HCT116 (cell line): ENCODE results near the gene KRT2.

ENCODE experiments used
- EZH2 ChIP-seq: fragments of 200-600 bp; sonication (generic); IDR thresholded peaks from 2 replicates; pipeline ENCODE4 v1.6.1; 2017; ENCODE audit warnings: antibody characterized with exemption, mixed run types
- RAD21 ChIP-seq: IDR thresholded peaks from 2 replicates; pipeline ENCODE4 v1.6.1; 2012; ENCODE audit warnings: low read depth, mild to moderate bottlenecking
- SRF ChIP-seq: IDR thresholded peaks from 2 replicates; pipeline ENCODE4 v1.6.1; 2012; ENCODE audit warnings: low read depth
- YY1 ChIP-seq: IDR thresholded peaks from 2 replicates; pipeline ENCODE4 v1.6.1; 2011; ENCODE audit warnings: low read length, low read depth, moderate library complexity, mild to moderate bottlenecking; ENCODE audit not compliant: insufficient replicate concordance; ENCODE audit errors: extremely low read depth
- TF ChIP-seq, protein P1 (sequence below), 3 experiments: fragments of 200-600 bp in 1 of 3; sonication (generic) in 1 of 3; IDR thresholded peaks in 2 of 3; conservative IDR thresholded peaks in 1 of 3; 2 replicates each; pipeline ENCODE4 v1.5.1; 2012 to 2017; ENCODE audit warnings: low read depth in 2 of 3, low read length in 2 of 3, antibody characterized with exemption in 1 of 3, borderline replicate concordance in 1 of 3, control low read depth in 1 of 3, mild to moderate bottlenecking in 1 of 3, mixed read lengths in 1 of 3, mixed run types in 1 of 3, moderate library complexity in 1 of 3; ENCODE audit not compliant: insufficient read depth in 1 of 3

DNA sequence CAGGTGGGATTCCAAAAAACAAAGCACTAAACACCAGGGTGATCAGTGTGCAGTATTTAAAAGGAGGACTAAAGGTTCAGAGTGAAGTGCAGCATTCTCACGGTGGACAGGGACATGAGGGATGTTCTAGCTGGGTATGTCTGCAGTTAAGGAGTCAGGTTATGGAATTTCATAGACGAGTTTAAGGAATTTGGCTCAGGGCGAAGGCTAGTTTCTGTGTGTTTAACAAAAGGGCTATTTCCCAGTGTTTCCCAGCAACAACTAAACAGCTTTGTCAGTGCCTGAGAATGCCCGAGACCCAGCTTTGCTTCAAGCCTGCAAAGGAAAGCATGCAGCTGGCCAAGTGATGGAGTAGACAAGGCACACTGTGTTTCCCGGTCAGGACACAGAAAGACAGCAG lies 21.2 kb upstream of the KRT2 start:
- TF ChIP-seq SRF, result no peak
- TF ChIP-seq YY1, result no peak
- no peak for TF ChIP-seq RAD21
- TF ChIP-seq, protein P1, sequence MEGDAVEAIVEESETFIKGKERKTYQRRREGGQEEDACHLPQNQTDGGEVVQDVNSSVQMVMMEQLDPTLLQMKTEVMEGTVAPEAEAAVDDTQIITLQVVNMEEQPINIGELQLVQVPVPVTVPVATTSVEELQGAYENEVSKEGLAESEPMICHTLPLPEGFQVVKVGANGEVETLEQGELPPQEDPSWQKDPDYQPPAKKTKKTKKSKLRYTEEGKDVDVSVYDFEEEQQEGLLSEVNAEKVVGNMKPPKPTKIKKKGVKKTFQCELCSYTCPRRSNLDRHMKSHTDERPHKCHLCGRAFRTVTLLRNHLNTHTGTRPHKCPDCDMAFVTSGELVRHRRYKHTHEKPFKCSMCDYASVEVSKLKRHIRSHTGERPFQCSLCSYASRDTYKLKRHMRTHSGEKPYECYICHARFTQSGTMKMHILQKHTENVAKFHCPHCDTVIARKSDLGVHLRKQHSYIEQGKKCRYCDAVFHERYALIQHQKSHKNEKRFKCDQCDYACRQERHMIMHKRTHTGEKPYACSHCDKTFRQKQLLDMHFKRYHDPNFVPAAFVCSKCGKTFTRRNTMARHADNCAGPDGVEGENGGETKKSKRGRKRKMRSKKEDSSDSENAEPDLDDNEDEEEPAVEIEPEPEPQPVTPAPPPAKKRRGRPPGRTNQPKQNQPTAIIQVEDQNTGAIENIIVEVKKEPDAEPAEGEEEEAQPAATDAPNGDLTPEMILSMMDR (IDR thresholded peaks at IDR 0.05 in 2 of 3, conservative IDR thresholded peaks at IDR 0.05 in 1 of 3; ENCODE audit: borderline replicate concordance in 1 of 3, insufficient read depth in 1 of 3, low read depth in 2 of 3, low read length in 2 of 3), result no peak
- no peak for TF ChIP-seq EZH2
